ENCODE data around the gene MBD4.

MBD4 gene

GRCh38 chr3:129461461-129462146 lies 21.9 kb upstream of the MBD4 start:
- H3K4me3 ChIP-seq (ENCODE audit: low read depth, low read length), result no peak overlapping the region
- TF ChIP-seq, protein P1, sequence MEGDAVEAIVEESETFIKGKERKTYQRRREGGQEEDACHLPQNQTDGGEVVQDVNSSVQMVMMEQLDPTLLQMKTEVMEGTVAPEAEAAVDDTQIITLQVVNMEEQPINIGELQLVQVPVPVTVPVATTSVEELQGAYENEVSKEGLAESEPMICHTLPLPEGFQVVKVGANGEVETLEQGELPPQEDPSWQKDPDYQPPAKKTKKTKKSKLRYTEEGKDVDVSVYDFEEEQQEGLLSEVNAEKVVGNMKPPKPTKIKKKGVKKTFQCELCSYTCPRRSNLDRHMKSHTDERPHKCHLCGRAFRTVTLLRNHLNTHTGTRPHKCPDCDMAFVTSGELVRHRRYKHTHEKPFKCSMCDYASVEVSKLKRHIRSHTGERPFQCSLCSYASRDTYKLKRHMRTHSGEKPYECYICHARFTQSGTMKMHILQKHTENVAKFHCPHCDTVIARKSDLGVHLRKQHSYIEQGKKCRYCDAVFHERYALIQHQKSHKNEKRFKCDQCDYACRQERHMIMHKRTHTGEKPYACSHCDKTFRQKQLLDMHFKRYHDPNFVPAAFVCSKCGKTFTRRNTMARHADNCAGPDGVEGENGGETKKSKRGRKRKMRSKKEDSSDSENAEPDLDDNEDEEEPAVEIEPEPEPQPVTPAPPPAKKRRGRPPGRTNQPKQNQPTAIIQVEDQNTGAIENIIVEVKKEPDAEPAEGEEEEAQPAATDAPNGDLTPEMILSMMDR (IDR thresholded peaks at IDR 0.05; ENCODE audit: low read depth, low read length, missing control alignments), result no peak
- no peak for DNase-seq (ENCODE audit: low read depth)

- TF ChIP-seq, protein P1 (IDR thresholded peaks at IDR 0.05; ENCODE audit: low read depth, low read length, missing control alignments), result no peak
- no peak for DNase-seq (ENCODE audit: low read depth)
- no peak overlapping the region for H3K4me3 ChIP-seq (ENCODE audit: low read depth, low read length)
These were observed 21.3 kb upstream of the MBD4 start for GRCh38 chr3:129461022-129461421.

GRCh38 chr3:129460572-129460971 lies 20.8 kb upstream of the MBD4 start:
- H3K4me3 ChIP-seq (ENCODE audit: low read depth, low read length), result no peak overlapping the region
- TF ChIP-seq, protein P1 (IDR thresholded peaks at IDR 0.05; ENCODE audit: low read depth, low read length, missing control alignments), result no peak
- DNase-seq (ENCODE audit: low read depth), result no peak

GRCh38 chr3:129460155-129460554 lies 20.4 kb upstream of the MBD4 start:
- TF ChIP-seq, protein P1 (IDR thresholded peaks at IDR 0.05; ENCODE audit: low read depth, low read length, missing control alignments), result no peak
- H3K4me3 ChIP-seq (ENCODE audit: low read depth, low read length), result no peak overlapping the region
- DNase-seq (ENCODE audit: low read depth), result no peak

DNA sequence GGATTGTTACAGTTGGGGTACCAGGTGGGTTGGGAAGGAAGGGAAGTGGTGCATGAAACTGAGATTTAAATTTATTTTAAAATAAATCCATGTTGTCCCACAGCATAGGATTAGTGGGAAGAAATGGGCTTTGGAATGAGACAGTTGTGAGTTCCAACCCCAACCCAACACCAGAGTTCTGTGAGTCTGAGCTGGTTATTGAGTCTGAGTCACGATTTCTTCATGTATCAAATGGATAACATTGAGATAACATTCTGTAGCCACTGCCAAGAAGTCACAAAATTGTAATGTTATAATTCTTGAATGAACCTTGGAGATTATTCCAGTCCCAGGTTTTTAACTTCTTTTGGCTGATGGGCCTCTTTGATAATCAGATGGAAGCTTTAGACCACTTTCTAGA lies 14.0 kb upstream of the MBD4 start:
- TF ChIP-seq, protein P1 (IDR thresholded peaks at IDR 0.05; ENCODE audit: low read depth, low read length, missing control alignments), result no peak
- no peak overlapping the region for H3K4me3 ChIP-seq (ENCODE audit: low read depth, low read length)
- no peak for DNase-seq (ENCODE audit: low read depth)

GRCh38 chr3:129449279-129450115 lies 9.7 kb upstream of the MBD4 start:
- no peak overlapping the region for H3K4me3 ChIP-seq (ENCODE audit: low read depth, low read length)
- DNase-seq (ENCODE audit: low read depth), result no peak
- TF ChIP-seq, protein P1 (IDR thresholded peaks at IDR 0.05; ENCODE audit: low read depth, low read length, missing control alignments), result no peak

Data from GM12864 (cell line).